Mesenchymal stem cell (in vitro differentiated cells and primary cell): ENCODE data around the gene RRBP1.

Experiments
- DNase-seq: peaks from one replicate; pipeline ENCODE4 v3.0.0-alpha.2; 2013
- H2AFZ ChIP-seq: one replicate; pipeline ENCODE4 v1.6.1; 2013; ENCODE audit warnings: low read depth, mild to moderate bottlenecking, control low read depth, inconsistent platforms, low read length, moderate library complexity
- H2AK5ac ChIP-seq: 2 replicates; pipeline ENCODE4 v1.6.1; 2013; ENCODE audit warnings: low read length, moderate library complexity, mild to moderate bottlenecking, inconsistent platforms; ENCODE audit not compliant: severe bottlenecking
- H2BK120ac ChIP-seq: one replicate; pipeline ENCODE4 v1.6.1; 2013; ENCODE audit warnings: low read depth, mild to moderate bottlenecking, inconsistent platforms, low read length, moderate library complexity
- H2BK12ac ChIP-seq, 2 experiments: one replicate each; pipeline ENCODE4 v1.6.1; 2013; ENCODE audit warnings: inconsistent platforms in 2 of 2, low read length in 2 of 2, mild to moderate bottlenecking in 2 of 2, moderate library complexity in 2 of 2, control low read depth in 1 of 2
- H2BK15ac ChIP-seq: one replicate; pipeline ENCODE4 v1.6.1; 2013; ENCODE audit warnings: mild to moderate bottlenecking, low read depth, inconsistent platforms; ENCODE audit not compliant: poor library complexity, severe bottlenecking
- H2BK5ac ChIP-seq: 2 replicates; pipeline ENCODE4 v1.6.1; 2013; ENCODE audit warnings: low read depth, mild to moderate bottlenecking, low read length, control low read depth, inconsistent platforms; ENCODE audit not compliant: poor library complexity, severe bottlenecking
- H3K14ac ChIP-seq, 2 experiments: one replicate each; pipeline ENCODE4 v1.6.1; 2013; ENCODE audit warnings: inconsistent platforms in 2 of 2, low read length in 2 of 2, control low read depth in 1 of 2, mild to moderate bottlenecking in 1 of 2, moderate library complexity in 1 of 2
- H3K18ac ChIP-seq, 2 experiments: one replicate each; pipeline ENCODE4 v1.6.1; 2013; ENCODE audit warnings: inconsistent platforms in 2 of 2, low read length in 2 of 2, control low read depth in 1 of 2, low read depth in 1 of 2, mild to moderate bottlenecking in 1 of 2
- H3K23ac ChIP-seq, 2 experiments: one replicate each; pipeline ENCODE4 v1.6.1; 2013; ENCODE audit warnings: inconsistent platforms in 2 of 2, low read length in 2 of 2, mild to moderate bottlenecking in 2 of 2, moderate library complexity in 2 of 2, control low read depth in 1 of 2
- H3K27ac ChIP-seq: 2 replicates; pipeline ENCODE4 v1.5.1; 2013; ENCODE audit warnings: mild to moderate bottlenecking, moderate library complexity, low read length, control low read depth, inconsistent platforms; ENCODE audit not compliant: poor library complexity, severe bottlenecking
- H3K27me3 ChIP-seq, 2 experiments: 2 replicates each; pipeline versions ENCODE4 v1.6.1 to v1.7.0; 2013; ENCODE audit warnings: low read length in 2 of 2, mild to moderate bottlenecking in 2 of 2, moderate library complexity in 2 of 2, control low read depth in 1 of 2, inconsistent platforms in 1 of 2; ENCODE audit not compliant: control insufficient read depth in 1 of 2, insufficient read depth in 1 of 2
- H3K36me3 ChIP-seq, 2 experiments: 2 replicates each; pipeline versions ENCODE4 v1.6.1 to v1.7.0; 2013; ENCODE audit warnings: low read length in 2 of 2, control low read depth in 1 of 2, inconsistent platforms in 1 of 2, low read depth in 1 of 2, mild to moderate bottlenecking in 1 of 2; ENCODE audit not compliant: insufficient read depth in 2 of 2, control insufficient read depth in 1 of 2
- H3K4ac ChIP-seq, 2 experiments: one replicate each; pipeline ENCODE4 v1.6.1; 2013; ENCODE audit warnings: inconsistent platforms in 2 of 2, low read length in 2 of 2, mild to moderate bottlenecking in 2 of 2, moderate library complexity in 2 of 2, control low read depth in 1 of 2, low read depth in 1 of 2
- H3K4me1 ChIP-seq: 2 replicates; pipeline ENCODE4 v1.6.1; 2013; ENCODE audit warnings: low read depth, low read length, control low read depth; ENCODE audit not compliant: control insufficient read depth, insufficient read depth
- H3K4me2 ChIP-seq: 2 replicates; pipeline ENCODE4 v1.6.1; 2013; ENCODE audit warnings: low read length, mild to moderate bottlenecking, inconsistent platforms; ENCODE audit not compliant: poor library complexity, severe bottlenecking
- H3K4me3 ChIP-seq, 2 experiments: 2 replicates each; pipeline versions ENCODE4 v1.5.1 to v1.7.0; 2013; ENCODE audit warnings: low read length in 2 of 2, mild to moderate bottlenecking in 2 of 2, control low read depth in 1 of 2, low read depth in 1 of 2; ENCODE audit not compliant: insufficient read depth in 1 of 2
- H3K79me1 ChIP-seq: replicated peaks from 2 replicates; pipeline ENCODE4 v1.6.1; 2013; ENCODE audit warnings: mild to moderate bottlenecking, control low read depth, low read length, inconsistent platforms; ENCODE audit not compliant: poor library complexity, severe bottlenecking
- H3K9ac ChIP-seq: 2 replicates; pipeline ENCODE4 v1.7.0; 2013; ENCODE audit warnings: mild to moderate bottlenecking, low read length, moderate library complexity
- H3K9me3 ChIP-seq: 2 replicates; pipeline ENCODE4 v1.7.0; 2013; ENCODE audit warnings: mild to moderate bottlenecking, low read length; ENCODE audit not compliant: control insufficient read depth
- H4K8ac ChIP-seq: one replicate; pipeline ENCODE4 v1.6.1; 2013; ENCODE audit warnings: inconsistent platforms, mild to moderate bottlenecking, low read length, moderate library complexity
- H4K91ac ChIP-seq: one replicate; pipeline ENCODE4 v1.6.1; 2013; ENCODE audit warnings: mild to moderate bottlenecking, low read length, inconsistent platforms
- WGBS: methylation state at CpG from one replicate; pipeline ENCODE4 v1.1.7; 2013; ENCODE audit warnings: mixed read lengths; 5-methylcytosine and 5-hydroxymethylcytosine counted together

Gene RRBP1

DNA sequence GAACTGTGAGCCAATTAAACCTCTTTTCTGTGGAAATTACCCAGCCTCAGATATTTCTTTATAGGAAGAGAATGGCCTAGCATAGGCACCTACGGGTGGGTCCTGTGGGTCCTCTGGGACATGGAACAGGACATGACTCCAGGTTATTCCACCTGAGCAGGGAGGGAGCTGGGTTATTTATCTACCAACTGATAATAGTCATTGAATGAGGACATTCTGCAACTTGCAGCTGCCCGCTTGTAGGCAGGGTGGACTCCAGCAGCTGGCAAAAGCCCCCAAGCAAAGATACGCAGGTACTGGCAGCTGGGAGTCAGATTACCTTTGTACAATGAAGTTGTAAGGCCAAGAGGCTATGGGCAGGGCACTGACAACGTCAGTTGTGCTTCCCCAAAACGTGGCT lies 16.3 kb upstream of the RRBP1 start:
- Histone ChIP-seq H3K27me3 (peaks cover 7 to 9% of the 10 kb centered on the region in 2 experiments), H3K14ac (no peak overlapping the region), H3K4me3 (no peak overlapping the region), H3K36me3 (no peaks in the 10 kb centered on the region), H2BK5ac (no peak overlapping the region), H2BK15ac (no peak overlapping the region), H3K79me1 (no peaks in the 10 kb centered on the region), H3K9me3 (no peaks in the 10 kb centered on the region), H3K4ac (no peak overlapping the region), H3K23ac (no peak overlapping the region), H3K18ac (no peak overlapping the region), H4K91ac (no peak overlapping the region), H4K8ac (no peak overlapping the region), H2AFZ (no peak overlapping the region), H2BK120ac (no peak overlapping the region), H2AK5ac (no peak overlapping the region), H3K27ac (no peak overlapping the region), H3K4me2 (no peak overlapping the region), H2BK12ac (peak overlapping the region in 1 of 2 experiments; percentile 11), H3K4me1 (no peaks in the 10 kb centered on the region), H3K9ac (no peak overlapping the region)
- no peak for DNase-seq
- WGBS: 71% methylated on average over 5 of the region's 5 CpGs

DNA sequence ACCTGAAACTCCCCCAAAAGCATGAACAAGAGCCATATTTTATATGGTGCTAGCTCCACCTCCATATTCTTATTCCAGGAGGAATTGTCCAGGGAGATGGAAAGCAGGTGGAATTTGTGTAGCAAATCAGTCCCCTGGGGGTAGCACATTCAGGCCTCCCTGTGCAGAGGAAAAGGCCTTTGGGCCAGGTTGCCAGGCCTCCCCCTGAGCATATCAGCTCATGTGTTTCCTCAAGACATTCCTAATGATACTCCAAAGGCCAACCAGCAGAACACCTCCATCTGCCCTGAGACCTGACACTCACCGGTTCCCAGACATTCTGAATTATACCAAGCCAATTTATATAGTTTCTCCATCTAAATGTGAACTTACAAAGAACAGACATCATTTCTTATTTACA lies 15.1 kb upstream of the RRBP1 start:
- Histone ChIP-seq H3K4me3 (no peak overlapping the region), H2BK12ac (no peak overlapping the region), H3K4ac (no peak overlapping the region), H4K8ac (no peak overlapping the region), H3K9ac (no peak overlapping the region), H3K18ac (no peak overlapping the region), H4K91ac (no peak overlapping the region), H3K23ac (no peak overlapping the region), H3K36me3 (no peaks in the 10 kb centered on the region), H2BK15ac (no peak overlapping the region), H3K79me1 (no peaks in the 10 kb centered on the region), H3K4me1 (no peaks in the 10 kb centered on the region), H2AFZ (no peak overlapping the region), H2BK5ac (no peak overlapping the region), H3K4me2 (no peak overlapping the region), H2BK120ac (no peak overlapping the region), H3K27me3 (peaks cover 9 to 11% of the 10 kb centered on the region in 2 experiments), H3K14ac (no peak overlapping the region), H3K9me3 (no peaks in the 10 kb centered on the region), H3K27ac (no peak overlapping the region), H2AK5ac (no peak overlapping the region)
- 71% methylated on average over 1 of the region's 1 CpG for WGBS
- DNase-seq: no peak

DNA sequence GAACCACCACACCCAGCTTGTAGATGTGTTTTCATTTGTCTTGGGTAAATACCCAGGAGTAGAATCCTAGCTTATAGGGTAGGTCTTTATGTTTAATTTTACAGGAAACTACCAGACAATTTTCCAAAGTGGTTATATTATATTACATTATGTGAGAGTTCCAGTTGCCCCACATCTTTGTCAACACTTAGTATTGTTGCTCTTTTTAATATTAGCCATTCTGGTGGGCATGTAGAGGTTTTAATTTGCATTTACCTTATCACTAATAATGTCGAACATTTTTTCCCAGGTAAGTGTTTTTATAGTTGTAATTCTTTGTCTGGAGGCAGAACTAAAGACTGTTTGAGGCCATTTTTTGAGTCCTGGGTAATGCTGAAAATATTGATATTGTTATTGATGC lies 14.2 kb upstream of the RRBP1 start:
- H3K14ac ChIP-seq: no peak overlapping the region
- no peak overlapping the region for H2AK5ac ChIP-seq
- H2BK12ac ChIP-seq: no peak overlapping the region
- H3K18ac ChIP-seq: no peak overlapping the region
- no peak overlapping the region for H3K4me2 ChIP-seq
- no peak for DNase-seq
- H3K4ac ChIP-seq: no peak overlapping the region
- no peak overlapping the region for H3K4me3 ChIP-seq
- no peak overlapping the region for H4K8ac ChIP-seq
- no peak overlapping the region for H3K27ac ChIP-seq
- no peaks in the 10 kb centered on the region for H3K4me1 ChIP-seq
- peaks cover 11% of the 10 kb centered on the region in 2 experiments for H3K27me3 ChIP-seq
- no peaks in the 10 kb centered on the region for H3K9me3 ChIP-seq
- no peaks in the 10 kb centered on the region for H3K36me3 ChIP-seq
- no peak overlapping the region for H4K91ac ChIP-seq
- H2BK15ac ChIP-seq: no peak overlapping the region
- H2BK120ac ChIP-seq: no peak overlapping the region
- no peak overlapping the region for H3K9ac ChIP-seq
- 85% methylated on average over 1 of the region's 1 CpG for WGBS
- no peak overlapping the region for H3K23ac ChIP-seq
- H2AFZ ChIP-seq: no peak overlapping the region
- H3K79me1 ChIP-seq: no peaks in the 10 kb centered on the region
- no peak overlapping the region for H2BK5ac ChIP-seq

DNA sequence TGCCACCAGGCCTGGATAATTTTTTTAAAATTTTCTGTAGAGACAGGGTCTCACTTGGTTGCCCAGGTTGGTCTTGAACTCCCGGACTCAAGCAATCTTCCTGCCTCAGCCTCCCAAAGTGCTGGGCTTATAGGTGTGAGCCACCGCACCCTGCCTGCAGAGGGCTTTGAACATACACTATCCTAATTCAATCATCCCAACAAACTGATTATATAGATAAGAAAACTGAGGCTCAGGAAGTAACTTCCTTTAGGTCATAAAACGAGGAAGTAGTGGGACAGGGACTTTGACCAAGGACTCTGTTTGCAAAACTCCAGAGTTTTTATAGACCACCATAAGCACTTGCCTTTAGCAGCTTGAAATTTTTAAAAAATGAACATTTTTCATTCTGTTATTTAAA lies 12.7 kb upstream of the RRBP1 start:
- H4K8ac ChIP-seq: no peak overlapping the region
- H2BK15ac ChIP-seq: no peak overlapping the region
- no peak overlapping the region for H3K4me3 ChIP-seq
- no peaks in the 10 kb centered on the region for H3K36me3 ChIP-seq
- no peak overlapping the region for H2AK5ac ChIP-seq
- no peak overlapping the region for H2BK12ac ChIP-seq
- H3K4me1 ChIP-seq: no peaks in the 10 kb centered on the region
- no peak overlapping the region for H4K91ac ChIP-seq
- H3K9ac ChIP-seq: no peak overlapping the region
- H3K23ac ChIP-seq: no peak overlapping the region
- no peak overlapping the region for H2BK5ac ChIP-seq
- WGBS: 100% methylated on average over 1 of the region's 3 CpGs
- H3K27ac ChIP-seq: no peak overlapping the region
- peaks cover 9 to 11% of the 10 kb centered on the region in 2 experiments for H3K27me3 ChIP-seq
- no peak overlapping the region for H3K14ac ChIP-seq
- H2AFZ ChIP-seq: no peak overlapping the region
- H3K4me2 ChIP-seq: no peak overlapping the region
- no peaks in the 10 kb centered on the region for H3K79me1 ChIP-seq
- H2BK120ac ChIP-seq: no peak overlapping the region
- H3K9me3 ChIP-seq: no peaks in the 10 kb centered on the region
- no peak overlapping the region for H3K4ac ChIP-seq
- H3K18ac ChIP-seq: no peak overlapping the region
- DNase-seq: no peak
